CD4-positive, alpha-beta T cell (primary cell): ENCODE data around the gene NOP56. TPM values are rescaled to one million over a fixed set of nuclear protein-coding genes. Genes with fewer than 3 reads are reported as not detected.
"Not testable (repeated sequence)": the region's sequence is repeated elsewhere in the genome, so short reads cannot be mapped to it uniquely, and the experiment has no call there.

Source experiments
- ATAC-seq: fragments of 200-7000 bp; cut with Tn5 transposase; one replicate; pipeline ENCODE4 v1.10.0; 2022; ENCODE audit warnings: mild to moderate bottlenecking; ENCODE audit not compliant: poor library complexity
- CTCF ChIA-PET: fragments of 350-600 bp; sonication (Branson Sonifier 250); formaldehyde crosslinking; loops from one replicate; lab custom pipeline; 2021; ENCODE audit warnings: antibody characterized with exemption, inconsistent platforms; lab: Charles Lee
- POLR2A ChIA-PET: fragments of 350-600 bp; sonication (Branson Sonifier 250); formaldehyde crosslinking; loops from one replicate; lab custom pipeline; 2021; ENCODE audit warnings: antibody characterized with exemption, inconsistent platforms; lab: Charles Lee
- DNase-seq, 14 experiments: peaks; one replicate each; pipeline ENCODE4 v3.0.0-alpha.2; 2013 to 2020; ENCODE audit warnings: mixed read lengths in 2 of 14
- H3K27ac ChIP-seq, 2 donors: one replicate each; pipeline versions ENCODE4 v1.5.1 to v1.7.0; 2013; ENCODE audit warnings: low read length in 2 of 2, low read depth in 1 of 2, mild to moderate bottlenecking in 1 of 2
- H3K27me3 ChIP-seq, 2 experiments: 1 replicate in 1 of 2; 2 replicates in 1 of 2; pipeline versions ENCODE4 v1.6.1 to v1.7.0; 2013; ENCODE audit warnings: low read length in 2 of 2, control low read depth in 1 of 2, mild to moderate bottlenecking in 1 of 2, moderate library complexity in 1 of 2; ENCODE audit not compliant: insufficient read depth in 2 of 2, control insufficient read depth in 1 of 2
- H3K36me3 ChIP-seq: one replicate; pipeline ENCODE4 v1.6.1; 2013; ENCODE audit warnings: low read length, control low read depth; ENCODE audit not compliant: insufficient read depth
- H3K4me1 ChIP-seq: one replicate; pipeline ENCODE4 v1.6.1; 2013; ENCODE audit warnings: low read length, control low read depth; ENCODE audit not compliant: insufficient read depth
- H3K4me3 ChIP-seq: one replicate; pipeline ENCODE4 v1.5.1; 2013; ENCODE audit warnings: mild to moderate bottlenecking, low read length, moderate library complexity
- H3K9me3 ChIP-seq, 2 experiments: 1 replicate in 1 of 2; 2 replicates in 1 of 2; pipeline versions ENCODE4 v1.6.1 to v1.7.0; 2013; ENCODE audit warnings: low read length in 2 of 2, mild to moderate bottlenecking in 2 of 2, control low read depth in 1 of 2, moderate library complexity in 1 of 2; ENCODE audit not compliant: control insufficient read depth in 1 of 2, insufficient read depth in 1 of 2
- H3K27ac Mint-ChIP-seq: one replicate; pipeline ENCODE4 v1.8.0; 2020; ENCODE audit warnings: mixed read lengths
- H3K27me3 Mint-ChIP-seq: one replicate; pipeline ENCODE4 v1.8.0; 2021; ENCODE audit warnings: mixed read lengths
- H3K36me3 Mint-ChIP-seq: one replicate; pipeline ENCODE4 v1.8.0; 2021; ENCODE audit warnings: low read depth, mixed read lengths
- H3K4me1 Mint-ChIP-seq: one replicate; pipeline ENCODE4 v1.8.0; 2021; ENCODE audit warnings: low read depth, mixed read lengths
- H3K4me3 Mint-ChIP-seq: one replicate; pipeline ENCODE4 v1.8.0; 2020; ENCODE audit warnings: mild to moderate bottlenecking, mixed read lengths
- H3K9me3 Mint-ChIP-seq: one replicate; pipeline ENCODE4 v1.8.0; 2020; ENCODE audit warnings: mixed read lengths
- intact Hi-C, 2 experiments: fragments of 100-400 bp; cut with DNase I in 1 of 2; cut with micrococcal nuclease in 1 of 2; formaldehyde crosslinking; loops; one replicate each; pipeline versions ENCODE4 v1.15.1 to v1.9.0; 2023 to 2025; cut with DNase I, micrococcal nuclease
- total RNA-seq, 174 experiments: library from RNA in 2 of 174; stranded (reverse) in 2 of 174; gene quantifications; one replicate each; pipeline ENCODE4 v1.2.3 and lab custom pipeline; 2021 to 2026
- TF ChIP-seq, protein P1 (sequence below): fragments of 200-600 bp; IDR thresholded peaks from one replicate; pipeline ENCODE4 v1.8.0; 2022; ENCODE audit warnings: antibody characterized with exemption, mild to moderate bottlenecking

The NOP56 gene
- total RNA-seq, 2 experiments from 2014 or later, result 261 to 262 TPM

GRCh38 chr20:2672446-2672845, 20.0 kb downstream of the NOP56 start:
- CTCF ChIA-PET, result no interaction called here
- no peaks in the 10 kb centered on the region for H3K4me1 Mint-ChIP-seq
- no peak for ATAC-seq

GRCh38 chr20:2673453-2673852, 21.0 kb downstream of the NOP56 start:
- TF ChIP-seq, protein P1, sequence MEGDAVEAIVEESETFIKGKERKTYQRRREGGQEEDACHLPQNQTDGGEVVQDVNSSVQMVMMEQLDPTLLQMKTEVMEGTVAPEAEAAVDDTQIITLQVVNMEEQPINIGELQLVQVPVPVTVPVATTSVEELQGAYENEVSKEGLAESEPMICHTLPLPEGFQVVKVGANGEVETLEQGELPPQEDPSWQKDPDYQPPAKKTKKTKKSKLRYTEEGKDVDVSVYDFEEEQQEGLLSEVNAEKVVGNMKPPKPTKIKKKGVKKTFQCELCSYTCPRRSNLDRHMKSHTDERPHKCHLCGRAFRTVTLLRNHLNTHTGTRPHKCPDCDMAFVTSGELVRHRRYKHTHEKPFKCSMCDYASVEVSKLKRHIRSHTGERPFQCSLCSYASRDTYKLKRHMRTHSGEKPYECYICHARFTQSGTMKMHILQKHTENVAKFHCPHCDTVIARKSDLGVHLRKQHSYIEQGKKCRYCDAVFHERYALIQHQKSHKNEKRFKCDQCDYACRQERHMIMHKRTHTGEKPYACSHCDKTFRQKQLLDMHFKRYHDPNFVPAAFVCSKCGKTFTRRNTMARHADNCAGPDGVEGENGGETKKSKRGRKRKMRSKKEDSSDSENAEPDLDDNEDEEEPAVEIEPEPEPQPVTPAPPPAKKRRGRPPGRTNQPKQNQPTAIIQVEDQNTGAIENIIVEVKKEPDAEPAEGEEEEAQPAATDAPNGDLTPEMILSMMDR, result no peak
- no peaks in the 10 kb centered on the region for H3K9me3 Mint-ChIP-seq
- POLR2A ChIA-PET, result interaction anchor here (1.2 kb wide), 1 partner anchor 9 kb away, joined by 4 read pairs; the partner anchor contains the start of gene IDH3B
- no peaks in the 10 kb centered on the region for H3K36me3 Mint-ChIP-seq
- CTCF ChIA-PET, result no interaction called here
- Histone ChIP-seq H3K27ac (no peak overlapping the region), H3K4me1 (no peaks in the 10 kb centered on the region), H3K36me3 (no peaks in the 10 kb centered on the region), H3K4me3 (no peak overlapping the region), H3K9me3 (no peaks in the 10 kb centered on the region), H3K27me3 (no peaks in the 10 kb centered on the region)
- H3K4me1 Mint-ChIP-seq, result no peaks in the 10 kb centered on the region
- intact Hi-C loops, result no loop called here
- ATAC-seq (no peak), DNase-seq (no peak)
- H3K4me3 Mint-ChIP-seq, result no peak overlapping the region
- no peak overlapping the region for H3K27ac Mint-ChIP-seq
- peaks cover 10% of the 10 kb centered on the region for H3K27me3 Mint-ChIP-seq

More at GRCh38 chr20:2672446-2672845, 20.0 kb downstream of the NOP56 start:
- Mint-ChIP-seq H3K36me3 (no peaks in the 10 kb centered on the region), H3K9me3 (no peaks in the 10 kb centered on the region), H3K4me3 (no peak overlapping the region), H3K27me3 (peaks cover 10% of the 10 kb centered on the region), H3K27ac (no peak overlapping the region)
- Histone ChIP-seq H3K27ac (no peak overlapping the region), H3K9me3 (no peaks in the 10 kb centered on the region), H3K27me3 (no peaks in the 10 kb centered on the region), H3K4me1 (no peaks in the 10 kb centered on the region), H3K36me3 (no peaks in the 10 kb centered on the region), H3K4me3 (no peak overlapping the region)
- TF ChIP-seq, protein P1, result no peak
- POLR2A ChIA-PET, result no interaction called here
- intact Hi-C loops, result no loop called here
- DNase-seq, result no peak

- DNase-seq (no peak), ATAC-seq (no peak)
- Histone ChIP-seq H3K4me3 (no peak overlapping the region), H3K9me3 (no peaks in the 10 kb centered on the region), H3K27ac (no peak overlapping the region), H3K4me1 (no peaks in the 10 kb centered on the region), H3K27me3 (peaks cover 7 to 11% of the 10 kb centered on the region in 2 experiments), H3K36me3 (no peaks in the 10 kb centered on the region)
- no peak overlapping the region for H3K4me3 Mint-ChIP-seq
- intact Hi-C loops, result loop anchor here in 1 of 2 experiments (10.0 kb wide), 1 partner anchor 635 kb away; no protein-coding TSS in a partner anchor
- CTCF ChIA-PET, result no interaction called here
- POLR2A ChIA-PET, result interaction anchor here (0.7 kb wide), 2 partner anchors 188 to 596 kb away, joined by 3 read pairs; no protein-coding TSS in a partner anchor
- no peaks in the 10 kb centered on the region for H3K36me3 Mint-ChIP-seq
- H3K27ac Mint-ChIP-seq, result no peak overlapping the region
- TF ChIP-seq, protein P1, result no peak
- no peaks in the 10 kb centered on the region for H3K9me3 Mint-ChIP-seq
- no peaks in the 10 kb centered on the region for H3K4me1 Mint-ChIP-seq
- peaks cover 32% of the 10 kb centered on the region for H3K27me3 Mint-ChIP-seq
Observed at GRCh38 chr20:2680046-2680445, 27.6 kb downstream of the NOP56 start.

DNA sequence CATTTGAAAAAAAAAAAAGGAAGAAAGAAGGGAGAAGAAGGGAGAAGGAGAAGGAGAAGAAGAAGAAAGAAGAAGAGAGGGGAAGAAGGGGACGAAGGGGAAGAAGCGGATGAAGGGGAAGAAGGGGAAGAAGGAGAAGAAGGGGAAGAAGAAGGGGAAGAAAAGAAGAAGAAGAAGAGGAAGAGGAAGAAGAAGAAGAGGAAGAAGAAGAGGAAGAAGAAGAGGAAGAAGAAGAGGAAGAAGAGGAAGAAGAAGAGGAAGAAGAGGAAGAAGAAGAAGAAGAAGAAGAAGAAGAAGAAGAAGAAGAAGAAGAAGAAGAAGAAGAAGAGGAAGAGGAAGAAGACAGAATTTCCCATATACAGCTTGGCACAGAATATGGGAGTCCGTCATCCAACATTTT, 29.6 kb downstream of the NOP56 start:
- intact Hi-C loops, result loop anchor here in 1 of 2 experiments (10.0 kb wide), 1 partner anchor 633 kb away; no protein-coding TSS in a partner anchor
- H3K27me3 ChIP-seq, result peaks cover 7 to 11% of the 10 kb centered on the region in 2 experiments
- POLR2A ChIA-PET, result not testable (repeated sequence)

GRCh38 chr20:2684817-2685216, 32.4 kb downstream of the NOP56 start:
- H3K36me3 Mint-ChIP-seq, H3K4me3 ChIP-seq, H3K27ac Mint-ChIP-seq, CTCF ChIA-PET, ATAC-seq, H3K27ac ChIP-seq, H3K9me3 ChIP-seq, H3K9me3 Mint-ChIP-seq, H3K36me3 ChIP-seq, H3K4me3 Mint-ChIP-seq: not testable (repeated sequence)
- intact Hi-C loops, result loop anchor here in 1 of 2 experiments (10.0 kb wide), 1 partner anchor 630 kb away; no protein-coding TSS in a partner anchor
- H3K4me1 Mint-ChIP-seq, result peaks cover 11% of the 10 kb centered on the region
- POLR2A ChIA-PET, result interaction anchor here (0.6 kb wide), 1 partner anchor 19 kb away, joined by 3 read pairs; no protein-coding TSS in a partner anchor
- H3K27me3 ChIP-seq, result peaks cover 7 to 11% of the 10 kb centered on the region in 2 experiments
- H3K4me1 ChIP-seq, result peaks cover 14% of the 10 kb centered on the region
- H3K27me3 Mint-ChIP-seq, result peaks cover 34% of the 10 kb centered on the region
- DNase-seq, result peak in 1 of 14 experiments; percentile 25

More for the DNA sequence above, 29.6 kb downstream of the NOP56 start:
- H3K27ac Mint-ChIP-seq, H3K27ac ChIP-seq, H3K4me1 ChIP-seq, ATAC-seq, H3K36me3 ChIP-seq, H3K9me3 ChIP-seq, H3K9me3 Mint-ChIP-seq, H3K36me3 Mint-ChIP-seq, DNase-seq, CTCF ChIA-PET, H3K4me3 ChIP-seq, H3K4me3 Mint-ChIP-seq, H3K4me1 Mint-ChIP-seq: not testable (repeated sequence)
- peaks cover 33% of the 10 kb centered on the region for H3K27me3 Mint-ChIP-seq
